Subcutaneous adipose tissue (tissue), 4 donors: ENCODE data around the gene OVCA2. TPM values are rescaled to one million over a fixed set of nuclear protein-coding genes. Genes with fewer than 3 reads are reported as not detected.

Source experiments
- CTCF ChIP-seq: fragments of 450-650 bp; IDR thresholded peaks from one replicate; pipeline ENCODE4 v1.5.1; 2016; ENCODE audit warnings: low read depth, mild to moderate bottlenecking, control low read depth, antibody characterized with exemption, moderate library complexity
- total RNA-seq, 4 donors: library from RNA; depleted of rRNA; stranded (reverse); fragments of >200 nt; gene quantifications; one replicate each; pipeline ENCODE4 v1.1.0, GENCODE V29; 2016

Gene OVCA2
- 10 to 100 TPM; 26.9 to 30.8 (median 29.5) TPM for total RNA-seq

- no peak for TF ChIP-seq CTCF
Observed at GRCh38 chr17:2041561-2042389, at the start of gene OVCA2. OVCA2 (plus strand) TSS chr17:2042022; CDS start chr17:2042048, 26 bp downstream.

DNA sequence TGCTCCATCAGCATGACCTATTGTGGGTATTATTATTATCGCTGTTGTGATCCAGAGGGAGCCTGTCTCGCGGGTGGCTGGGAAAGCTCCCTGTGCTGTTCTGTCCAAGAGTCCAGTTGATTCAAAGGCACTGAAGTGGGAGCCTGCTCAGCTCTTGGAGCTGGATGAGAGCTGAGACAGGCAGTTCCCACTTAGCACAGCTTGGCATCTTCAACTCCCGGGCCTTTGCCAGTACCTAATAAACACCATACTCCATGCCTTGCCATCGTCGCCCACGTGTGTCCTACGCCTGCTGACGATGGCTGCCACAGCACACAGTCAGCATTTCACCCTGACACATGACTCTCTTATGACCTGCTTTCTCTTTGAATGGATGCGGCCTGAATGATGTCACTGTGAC is 49.3 kb upstream of the OVCA2 start:
- TF ChIP-seq CTCF: no peak

DNA sequence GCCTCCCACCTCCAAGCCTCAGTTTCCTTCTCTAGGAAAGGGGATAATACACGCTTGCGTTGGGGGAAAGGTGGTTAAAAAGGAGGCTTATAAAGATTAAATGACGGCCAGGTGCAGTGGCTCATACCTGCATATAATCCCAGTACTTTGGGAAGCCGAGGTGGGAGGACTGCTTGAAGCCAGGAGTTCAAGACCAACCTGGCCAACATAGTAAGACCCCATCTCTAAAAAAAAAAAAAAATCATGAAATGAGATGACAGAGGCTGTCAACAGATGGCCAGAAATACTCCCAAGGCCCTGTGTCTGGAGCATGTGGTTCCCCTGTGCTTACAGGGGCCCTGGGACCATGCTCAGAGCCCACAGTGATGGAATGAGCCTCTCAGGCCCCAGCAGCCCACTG is 47.1 kb upstream of the OVCA2 start:
- TF ChIP-seq CTCF: no peak

DNA sequence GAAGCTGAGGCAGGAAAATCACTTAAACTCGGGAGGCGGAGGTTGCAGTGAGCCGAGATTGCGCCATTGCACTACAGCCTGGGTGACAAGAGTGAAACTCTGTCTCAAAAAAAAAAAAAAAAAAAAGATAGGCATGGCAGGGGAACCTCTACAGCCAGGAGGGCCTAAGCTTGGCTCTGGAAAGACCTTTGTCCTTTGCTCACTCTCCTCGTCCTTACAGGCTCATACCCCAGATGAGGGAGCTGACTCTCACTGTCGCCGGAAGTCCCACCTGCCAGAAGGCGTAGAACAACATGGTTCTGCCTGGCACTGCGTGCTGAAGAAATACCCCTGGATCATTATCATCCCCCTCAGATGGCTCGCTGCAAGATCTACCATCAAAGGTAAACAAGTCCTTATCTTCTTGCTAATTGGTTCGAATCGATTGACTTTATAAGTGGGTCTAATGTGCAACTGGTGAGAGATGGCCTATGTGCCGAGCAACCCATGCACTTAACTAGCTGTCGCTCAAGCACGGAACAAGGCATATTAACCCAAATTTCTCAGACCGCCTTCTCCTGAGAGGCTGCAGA is 46.4 kb upstream of the OVCA2 start:
- TF ChIP-seq CTCF: no peak

GRCh38 chr17:1995907-1996799 is 45.7 kb upstream of the OVCA2 start:
- TF ChIP-seq CTCF: no peak

- no peak for TF ChIP-seq CTCF
Observed at GRCh38 chr17:1996800-1997288, 45.0 kb upstream of the OVCA2 start.
